K562 (cell line): ENCODE results near the gene CFL2.

Experiments
- ELF4 ChIP-seq: fragments of 450-650 bp; formaldehyde crosslinking; IDR thresholded peaks from 2 replicates; pipeline ENCODE4 v1.4.0; 2022; ENCODE audit warnings: missing genetic modification characterization
- EP300 ChIP-seq: IDR thresholded peaks from 2 replicates; pipeline ENCODE4 v1.6.1; 2012; ENCODE audit warnings: low read length, improper control_type of control experiment
- HLTF ChIP-seq: fragments of 450-650 bp; IDR thresholded peaks from 2 replicates; pipeline ENCODE4 v1.6.1; 2016
- KLF16 ChIP-seq: IDR thresholded peaks from 2 replicates; pipeline ENCODE4 v1.6.1; 2016; ENCODE audit warnings: antibody characterized with exemption
- SNRNP70 ChIP-seq: fragments of 200-400 bp; formaldehyde crosslinking; optimal IDR thresholded peaks from 2 replicates; pipeline ENCODE3; 2017; ENCODE audit warnings: low read depth, low read length
- STAG1 ChIP-seq: sonication (generic); formaldehyde crosslinking; IDR thresholded peaks from 2 replicates; pipeline ENCODE4 v1.5.0; 2020; ENCODE audit warnings: missing genetic modification reagents, borderline replicate concordance
- TOE1 ChIP-seq, 2 experiments: fragments of 450-650 bp in 1 of 2; sonication (generic) in 1 of 2; formaldehyde crosslinking in 1 of 2; IDR thresholded peaks; 2 replicates each; pipeline versions ENCODE4 v1.7.1 to v1.8.0; 2016 to 2022; ENCODE audit warnings: borderline replicate concordance in 2 of 2, mild to moderate bottlenecking in 2 of 2, antibody characterized with exemption in 1 of 2, inconsistent platforms in 1 of 2, low read depth in 1 of 2, missing genetic modification reagents in 1 of 2, moderate library complexity in 1 of 2
- ZFX ChIP-seq: sonication (generic); formaldehyde crosslinking; IDR thresholded peaks from 2 replicates; pipeline ENCODE4 v1.8.0; 2022; ENCODE audit warnings: mild to moderate bottlenecking, missing genetic modification reagents, moderate library complexity
- ZZZ3 ChIP-seq: fragments of 450-650 bp; IDR thresholded peaks from 2 replicates; pipeline ENCODE4 v1.6.1; 2016; ENCODE audit warnings: antibody characterized with exemption, mild to moderate bottlenecking, moderate library complexity
- TF ChIP-seq, protein P1 (sequence below), 2 experiments: fragments of 450-650 bp in 1 of 2; IDR thresholded peaks; 2 replicates each; pipeline ENCODE4 v1.6.1; 2011 to 2017; ENCODE audit warnings: low read depth in 2 of 2, antibody characterized with exemption in 1 of 2, borderline replicate concordance in 1 of 2, low read length in 1 of 2, mild to moderate bottlenecking in 1 of 2, mixed read lengths in 1 of 2; ENCODE audit not compliant: control insufficient read depth in 1 of 2
- TF ChIP-seq, protein P2 (sequence below), 3 experiments: IDR thresholded peaks in 2 of 3; conservative IDR thresholded peaks in 1 of 3; 2 replicates each; pipeline ENCODE4 v1.5.1; 2011 to 2012; ENCODE audit warnings: low read length in 3 of 3, mild to moderate bottlenecking in 3 of 3, control low read depth in 2 of 3, improper control_type of control experiment in 1 of 3, inconsistent platforms in 1 of 3, low read depth in 1 of 3, mixed read lengths in 1 of 3, moderate library complexity in 1 of 3; ENCODE audit not compliant: insufficient read depth in 2 of 3

DNA sequence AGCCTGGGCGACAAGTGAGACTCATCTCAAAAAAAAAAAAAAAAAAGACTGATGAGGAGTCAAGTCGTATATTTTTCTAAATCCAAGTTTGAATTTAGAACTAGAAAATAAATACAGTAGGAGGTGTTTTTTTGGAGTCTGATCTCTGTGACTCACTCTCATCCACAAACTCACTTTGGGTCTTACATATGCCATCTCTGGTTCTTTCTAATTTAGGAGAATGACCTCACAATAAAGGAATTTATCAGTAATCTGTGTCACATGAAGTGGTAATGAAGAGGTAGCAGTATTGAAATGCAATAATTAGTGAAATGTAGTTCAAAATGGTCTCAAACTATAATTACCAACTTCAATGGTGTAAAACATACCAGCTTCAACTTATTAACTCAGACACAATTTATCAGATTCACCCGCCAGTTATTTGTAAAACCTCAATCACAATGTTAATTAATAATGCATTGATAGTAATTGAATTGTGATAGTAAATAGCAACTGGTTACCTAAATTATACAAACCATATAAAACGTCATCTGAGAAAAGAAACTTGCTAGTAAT lies 4.4 kb upstream of the CFL2 start:
- TF ChIP-seq, protein P1, sequence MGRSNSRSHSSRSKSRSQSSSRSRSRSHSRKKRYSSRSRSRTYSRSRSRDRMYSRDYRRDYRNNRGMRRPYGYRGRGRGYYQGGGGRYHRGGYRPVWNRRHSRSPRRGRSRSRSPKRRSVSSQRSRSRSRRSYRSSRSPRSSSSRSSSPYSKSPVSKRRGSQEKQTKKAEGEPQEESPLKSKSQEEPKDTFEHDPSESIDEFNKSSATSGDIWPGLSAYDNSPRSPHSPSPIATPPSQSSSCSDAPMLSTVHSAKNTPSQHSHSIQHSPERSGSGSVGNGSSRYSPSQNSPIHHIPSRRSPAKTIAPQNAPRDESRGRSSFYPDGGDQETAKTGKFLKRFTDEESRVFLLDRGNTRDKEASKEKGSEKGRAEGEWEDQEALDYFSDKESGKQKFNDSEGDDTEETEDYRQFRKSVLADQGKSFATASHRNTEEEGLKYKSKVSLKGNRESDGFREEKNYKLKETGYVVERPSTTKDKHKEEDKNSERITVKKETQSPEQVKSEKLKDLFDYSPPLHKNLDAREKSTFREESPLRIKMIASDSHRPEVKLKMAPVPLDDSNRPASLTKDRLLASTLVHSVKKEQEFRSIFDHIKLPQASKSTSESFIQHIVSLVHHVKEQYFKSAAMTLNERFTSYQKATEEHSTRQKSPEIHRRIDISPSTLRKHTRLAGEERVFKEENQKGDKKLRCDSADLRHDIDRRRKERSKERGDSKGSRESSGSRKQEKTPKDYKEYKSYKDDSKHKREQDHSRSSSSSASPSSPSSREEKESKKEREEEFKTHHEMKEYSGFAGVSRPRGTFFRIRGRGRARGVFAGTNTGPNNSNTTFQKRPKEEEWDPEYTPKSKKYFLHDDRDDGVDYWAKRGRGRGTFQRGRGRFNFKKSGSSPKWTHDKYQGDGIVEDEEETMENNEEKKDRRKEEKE (IDR thresholded peaks at IDR 0.05; ENCODE audit: borderline replicate concordance in 1 of 2, control insufficient read depth in 1 of 2, low read depth in 2 of 2, low read length in 1 of 2), result no peak
- TF ChIP-seq TOE1 (IDR thresholded peaks at IDR 0.05; ENCODE audit: borderline replicate concordance) (no peak), TOE1 (CRISPR knock-in tag; IDR thresholded peaks at IDR 0.05; ENCODE audit: borderline replicate concordance, low read depth) (no peak), SNRNP70 (no peak), KLF16 (no peak), STAG1 (CRISPR knock-in tag) (no peak), ZFX (no peak), ELF4 (CRISPR knock-in tag) (no peak), HLTF (no peak), ZZZ3 (no peak), EP300 (no peak)
- TF ChIP-seq, protein P2, sequence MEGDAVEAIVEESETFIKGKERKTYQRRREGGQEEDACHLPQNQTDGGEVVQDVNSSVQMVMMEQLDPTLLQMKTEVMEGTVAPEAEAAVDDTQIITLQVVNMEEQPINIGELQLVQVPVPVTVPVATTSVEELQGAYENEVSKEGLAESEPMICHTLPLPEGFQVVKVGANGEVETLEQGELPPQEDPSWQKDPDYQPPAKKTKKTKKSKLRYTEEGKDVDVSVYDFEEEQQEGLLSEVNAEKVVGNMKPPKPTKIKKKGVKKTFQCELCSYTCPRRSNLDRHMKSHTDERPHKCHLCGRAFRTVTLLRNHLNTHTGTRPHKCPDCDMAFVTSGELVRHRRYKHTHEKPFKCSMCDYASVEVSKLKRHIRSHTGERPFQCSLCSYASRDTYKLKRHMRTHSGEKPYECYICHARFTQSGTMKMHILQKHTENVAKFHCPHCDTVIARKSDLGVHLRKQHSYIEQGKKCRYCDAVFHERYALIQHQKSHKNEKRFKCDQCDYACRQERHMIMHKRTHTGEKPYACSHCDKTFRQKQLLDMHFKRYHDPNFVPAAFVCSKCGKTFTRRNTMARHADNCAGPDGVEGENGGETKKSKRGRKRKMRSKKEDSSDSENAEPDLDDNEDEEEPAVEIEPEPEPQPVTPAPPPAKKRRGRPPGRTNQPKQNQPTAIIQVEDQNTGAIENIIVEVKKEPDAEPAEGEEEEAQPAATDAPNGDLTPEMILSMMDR (IDR thresholded peaks at IDR 0.05 in 2 of 3, conservative IDR thresholded peaks at IDR 0.05 in 1 of 3; ENCODE audit: insufficient read depth in 2 of 3, low read depth in 1 of 3, low read length in 3 of 3), result no peak
